ENCODE data around the gene LPIN1.
"Not testable (repeated sequence)": the region's sequence is repeated elsewhere in the genome, so short reads cannot be mapped to it uniquely, and the experiment has no call there.

Gene LPIN1

DNA sequence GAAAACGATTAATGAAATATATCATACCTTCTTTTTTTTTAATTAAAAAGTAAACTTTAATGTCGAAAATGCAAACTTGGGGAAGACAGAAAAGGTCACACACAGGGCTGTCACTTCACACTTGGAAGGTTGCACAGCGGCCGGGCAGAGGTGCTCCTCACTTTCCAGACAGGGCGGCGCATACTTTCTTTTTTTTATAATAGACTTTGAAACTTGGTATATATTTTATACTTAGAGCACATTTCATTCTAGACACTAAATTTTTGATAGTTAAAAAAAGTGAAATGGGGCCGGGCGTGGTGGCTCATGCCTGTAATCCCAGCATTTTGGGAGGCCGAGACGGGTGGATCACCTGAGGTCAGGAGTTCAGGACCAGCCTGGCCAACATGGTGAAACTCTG is 66.9 kb downstream of the LPIN1 start:
- not testable (repeated sequence) for DNase-seq

DNA sequence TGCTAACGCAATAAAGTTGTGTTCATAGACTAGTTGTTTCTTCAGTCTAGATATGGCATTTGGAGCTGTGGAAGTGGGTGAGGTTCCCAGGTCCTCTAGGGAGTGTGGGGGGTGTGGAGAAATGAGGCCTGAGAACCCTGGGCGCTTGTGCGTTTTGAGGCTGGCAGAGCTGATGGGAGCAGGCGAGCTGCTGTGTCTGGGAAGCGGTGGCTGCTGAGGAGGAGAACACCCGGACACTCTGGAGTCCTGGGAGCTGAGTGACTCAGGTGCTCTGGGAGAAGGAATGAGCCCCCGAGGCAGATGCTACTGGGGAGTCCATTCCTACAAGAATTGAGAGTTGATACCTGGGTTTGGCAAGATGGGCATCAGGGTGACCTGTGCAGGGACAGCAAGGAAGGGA is 67.5 kb downstream of the LPIN1 start:
- DNase-seq, result no peak

DNA sequence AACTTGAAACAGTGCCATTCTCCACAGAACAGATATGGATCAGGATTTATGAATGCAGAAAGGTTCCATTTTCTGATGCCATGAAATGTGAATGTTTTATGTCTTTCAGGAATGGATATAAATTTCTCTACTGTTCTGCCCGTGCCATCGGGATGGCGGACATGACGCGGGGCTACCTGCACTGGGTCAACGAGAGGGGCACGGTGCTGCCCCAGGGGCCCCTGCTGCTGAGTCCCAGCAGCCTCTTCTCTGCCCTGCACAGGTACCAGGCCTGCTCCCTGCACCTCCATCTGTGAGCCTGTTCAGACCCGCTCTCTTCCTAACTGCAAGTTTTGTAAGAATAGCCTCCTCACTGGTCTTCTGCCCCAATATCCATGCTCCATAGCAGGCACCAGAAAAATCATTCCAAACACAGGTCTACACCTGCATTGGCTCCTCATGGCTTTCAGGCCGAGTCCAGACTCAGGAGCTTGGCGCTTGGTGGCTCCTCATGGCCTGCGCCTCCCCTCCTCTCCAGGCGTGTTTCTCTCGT is 68.6 kb downstream of the LPIN1 start:
- DNase-seq, result no peak

DNA sequence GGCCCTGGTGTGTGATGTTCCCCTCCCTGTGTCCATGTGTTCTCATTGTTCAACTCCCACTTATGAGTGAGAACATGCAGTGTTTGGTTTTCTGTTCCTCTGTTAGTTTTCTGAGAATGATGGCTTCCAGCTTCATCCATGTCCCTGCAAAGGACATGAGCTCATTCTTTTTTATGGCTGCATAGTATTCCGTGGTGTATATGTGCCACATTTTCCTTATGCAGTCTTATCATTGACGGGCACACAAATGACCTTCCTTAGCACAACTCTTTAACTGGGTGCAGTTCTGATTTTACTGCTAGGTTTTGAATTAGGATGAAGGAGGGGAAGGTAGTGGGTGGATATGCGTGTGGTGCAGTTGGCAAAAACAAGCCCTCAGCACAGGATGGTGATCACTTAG is 70.5 kb downstream of the LPIN1 start:
- DNase-seq, result not testable (repeated sequence)

DNA sequence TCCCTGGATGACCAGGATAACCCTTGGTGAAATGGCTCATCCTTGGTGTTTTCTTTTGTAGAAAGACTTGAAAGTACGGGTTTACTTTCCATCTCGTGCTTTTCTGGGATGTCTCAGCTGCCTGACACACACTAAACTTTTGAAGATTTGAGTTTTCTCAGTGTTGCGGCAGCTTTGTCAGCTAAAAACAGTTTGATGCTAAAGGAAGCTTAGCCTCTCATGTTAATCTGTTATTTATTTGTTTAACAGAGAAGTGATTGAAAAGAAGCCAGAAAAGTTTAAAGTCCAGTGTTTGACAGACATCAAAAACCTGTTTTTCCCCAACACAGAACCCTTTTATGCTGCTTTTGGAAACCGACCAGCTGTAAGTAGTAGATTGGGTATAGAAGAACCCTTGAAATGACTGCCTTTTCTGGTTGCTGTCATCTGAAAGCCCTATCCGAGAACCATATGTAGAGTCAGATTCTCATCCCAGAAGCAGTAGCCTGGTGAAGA is 72.8 kb downstream of the LPIN1 start:
- DNase-seq, result no peak

DNA sequence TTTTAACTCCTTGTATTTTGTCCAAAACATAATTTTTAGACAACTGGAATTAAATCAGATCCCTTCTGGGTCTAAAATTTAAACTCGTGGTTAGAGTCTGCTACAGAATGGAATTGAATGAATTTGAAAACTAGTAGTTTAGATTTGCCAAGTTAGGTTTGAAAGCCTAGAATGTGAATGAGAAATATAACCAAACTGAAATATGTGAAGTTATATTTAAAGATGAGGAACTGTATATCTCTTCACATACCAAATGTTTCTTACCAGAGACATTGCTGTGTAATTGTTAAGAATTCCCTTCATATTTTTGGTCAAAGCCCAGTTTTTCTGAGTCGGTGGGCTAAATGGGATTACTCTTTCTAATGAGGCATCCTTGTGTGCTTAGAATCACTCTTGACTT is 74.2 kb downstream of the LPIN1 start:
- no peak for DNase-seq

DNA sequence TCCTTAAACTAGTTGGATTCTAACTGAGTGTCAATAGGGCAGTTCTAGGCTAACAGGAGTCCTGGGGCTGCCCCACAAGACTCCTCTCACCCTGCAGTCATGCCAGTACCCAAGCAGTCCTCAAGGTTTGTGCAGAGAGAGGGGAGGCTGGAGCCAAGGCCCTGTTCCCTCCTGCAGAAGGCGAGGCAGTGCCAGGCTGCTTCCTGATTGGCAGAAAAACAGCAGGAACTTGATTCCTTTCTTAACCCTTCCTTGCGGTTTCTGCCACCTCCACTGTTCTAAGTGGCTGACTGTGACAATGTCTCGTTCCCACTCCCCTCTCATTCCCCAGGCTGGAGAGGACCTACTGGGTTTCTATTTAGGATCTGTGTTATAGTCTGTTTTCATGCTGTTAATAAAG is 75.3 kb downstream of the LPIN1 start:
- no peak for DNase-seq

DNA sequence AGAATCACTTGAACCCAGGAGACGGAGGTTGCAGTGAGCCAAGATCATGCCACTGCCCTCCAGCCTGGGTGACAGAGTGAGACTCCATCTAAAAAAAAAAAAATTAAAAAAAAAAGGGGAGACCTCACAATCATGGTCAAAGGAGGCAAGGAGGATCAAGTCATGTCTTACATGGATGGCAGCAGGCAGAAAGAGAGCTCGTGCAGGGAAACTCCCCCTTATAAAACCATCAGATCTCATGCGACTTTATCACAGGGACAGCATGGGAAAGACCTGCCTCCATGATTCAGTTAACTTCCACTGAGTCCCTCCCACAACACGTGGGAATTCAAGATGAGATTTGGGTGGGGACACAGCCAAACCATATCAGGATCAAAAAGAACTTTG is 75.9 kb downstream of the LPIN1 start:
- not testable (repeated sequence) for DNase-seq

DNA sequence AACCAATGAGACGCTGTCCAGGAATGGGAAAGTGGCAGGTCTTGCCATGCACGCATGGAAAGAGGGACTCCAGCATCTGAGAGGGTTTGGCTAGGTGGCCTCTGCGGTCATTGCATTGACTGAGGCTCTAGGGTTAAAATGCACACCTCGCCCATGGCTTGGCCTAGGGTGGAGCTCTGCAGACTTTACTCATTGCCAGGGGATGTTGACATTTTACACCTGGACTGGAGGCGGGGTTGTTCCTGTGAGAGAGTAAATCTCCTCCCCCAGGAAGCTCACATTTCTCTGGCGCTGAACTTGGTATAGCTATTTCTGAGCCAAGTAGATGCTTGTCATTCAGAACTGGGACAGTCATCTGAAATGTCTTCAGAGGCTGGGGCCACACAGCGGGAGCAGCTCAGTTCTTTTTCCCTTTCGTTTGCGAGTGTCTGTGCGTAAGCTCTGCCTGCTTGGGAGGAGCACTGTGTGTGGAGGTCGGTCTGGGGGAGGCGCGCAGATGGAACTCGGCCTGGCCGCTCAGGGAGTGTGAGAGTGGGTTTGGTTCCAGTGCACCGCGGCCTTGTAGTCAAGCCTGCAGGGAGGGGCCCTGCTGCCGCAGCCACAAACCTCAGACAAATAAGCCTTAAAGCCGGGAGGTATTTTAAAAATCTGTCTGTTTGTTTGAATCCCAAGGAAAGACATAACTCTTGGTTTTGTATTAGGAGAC is 76.5 kb downstream of the LPIN1 start:
- no peak for DNase-seq

DNA sequence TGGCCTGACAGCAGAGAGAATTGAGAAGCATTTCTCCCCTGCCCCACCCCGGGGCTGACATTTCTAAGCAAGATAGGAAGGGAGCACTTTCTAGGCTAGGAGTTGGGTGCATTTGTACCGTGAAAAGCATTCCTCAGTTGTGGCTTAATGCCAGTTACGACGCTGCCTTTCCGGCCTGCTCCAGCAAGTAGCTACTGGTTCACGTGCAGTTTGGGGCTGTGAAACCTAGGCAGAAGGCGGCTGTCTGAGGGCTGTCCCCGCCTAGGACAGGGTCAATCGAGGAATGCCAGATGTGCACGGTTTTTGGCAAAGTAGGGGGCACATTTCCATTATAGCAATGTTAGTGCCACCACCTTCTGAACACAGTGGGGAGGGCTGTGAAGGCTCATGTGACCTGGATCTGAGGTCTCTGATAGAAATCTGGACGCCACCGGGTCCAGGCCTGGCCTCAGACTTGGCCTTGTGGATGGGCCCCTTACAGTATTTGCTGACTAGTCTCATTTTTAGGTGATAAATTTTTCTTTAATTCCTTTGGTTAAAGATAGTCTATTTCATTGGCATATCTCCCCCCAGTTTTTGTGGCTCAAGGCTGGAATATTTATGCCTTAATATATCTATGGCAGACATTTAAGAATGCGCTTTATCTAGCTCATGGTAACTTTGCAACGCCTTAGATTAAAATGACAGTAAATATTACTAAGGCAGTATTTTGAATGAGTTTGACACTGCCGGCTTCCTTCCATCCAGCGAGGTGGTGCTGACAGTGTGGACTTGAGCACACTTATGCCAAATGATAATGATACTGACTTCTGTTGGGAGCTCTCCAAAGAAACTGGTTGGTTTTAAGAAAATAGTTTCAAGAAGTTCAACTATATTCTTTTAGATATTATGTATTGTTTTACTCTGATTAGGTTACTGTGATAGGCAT is 78.7 kb downstream of the LPIN1 start:
- no peak for DNase-seq

DNA sequence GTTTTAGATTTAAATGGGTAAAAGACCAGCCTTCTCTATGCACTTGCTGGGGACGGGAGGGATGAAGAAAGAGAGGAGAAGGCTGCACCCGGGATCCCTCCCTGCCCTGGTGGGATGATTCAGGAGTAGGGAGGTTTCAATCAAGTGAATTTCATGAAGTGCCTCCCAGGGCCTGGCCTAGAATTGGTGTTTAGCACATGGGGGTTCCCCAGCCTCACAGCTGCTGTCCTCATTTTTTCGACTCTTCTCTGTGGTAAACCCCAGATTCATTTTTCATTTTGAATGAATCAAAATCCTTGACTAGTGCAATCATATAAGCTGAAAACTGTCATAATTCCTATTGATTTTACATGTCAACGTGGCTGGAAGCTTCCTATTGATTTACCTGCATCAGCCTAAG is 81.1 kb downstream of the LPIN1 start:
- DNase-seq, result no peak

DNA sequence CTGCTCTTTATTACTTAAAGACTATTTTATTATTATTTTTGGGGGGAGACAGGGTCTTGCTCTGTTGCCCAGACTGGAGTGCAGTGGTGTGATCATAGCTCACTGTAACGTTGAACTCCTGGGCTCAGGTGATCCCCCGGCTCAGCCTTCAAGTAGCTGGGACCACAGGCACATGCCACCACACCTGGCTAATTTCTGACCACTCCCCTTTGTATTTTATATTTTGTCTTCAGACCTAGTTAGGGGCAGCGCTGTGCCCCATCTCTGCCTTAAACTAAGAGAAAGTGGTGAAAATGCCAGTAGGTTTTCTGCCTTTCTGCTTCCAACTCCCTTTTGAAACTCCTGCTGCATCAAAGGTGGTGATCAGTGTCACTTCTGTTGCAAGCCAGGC is 82.5 kb downstream of the LPIN1 start:
- DNase-seq, result no peak

DNA sequence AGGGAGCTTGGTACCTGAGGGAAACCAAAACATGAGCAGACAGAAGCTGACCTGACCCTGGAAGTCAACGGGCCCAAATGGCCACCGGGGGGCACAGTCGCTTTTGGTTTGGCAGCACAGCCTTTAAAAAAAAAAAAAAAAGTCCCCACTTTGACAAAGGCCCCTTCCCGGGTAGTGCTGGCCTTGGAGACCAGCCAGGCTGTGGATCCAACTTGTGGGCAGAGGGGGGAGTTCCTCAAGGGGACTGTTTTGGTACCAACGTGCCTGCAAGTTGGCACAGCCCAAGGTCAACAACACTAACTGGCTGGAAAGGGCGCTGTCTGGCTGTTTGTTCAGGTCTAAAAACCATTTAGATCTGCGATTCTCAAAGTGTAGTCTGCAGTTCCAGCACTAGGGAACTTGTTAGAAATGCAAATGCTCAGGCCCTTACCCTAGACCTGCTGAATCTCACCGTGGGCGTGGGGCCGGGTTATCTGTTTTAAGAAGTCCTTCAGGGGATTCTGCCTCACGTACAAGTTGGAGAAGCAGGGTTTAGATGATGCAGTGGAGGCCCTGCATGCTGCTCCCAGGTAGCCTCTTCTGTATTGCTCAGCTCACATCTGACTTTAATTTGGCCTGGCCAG is 83.0 kb downstream of the LPIN1 start:
- DNase-seq, result no peak

DNA sequence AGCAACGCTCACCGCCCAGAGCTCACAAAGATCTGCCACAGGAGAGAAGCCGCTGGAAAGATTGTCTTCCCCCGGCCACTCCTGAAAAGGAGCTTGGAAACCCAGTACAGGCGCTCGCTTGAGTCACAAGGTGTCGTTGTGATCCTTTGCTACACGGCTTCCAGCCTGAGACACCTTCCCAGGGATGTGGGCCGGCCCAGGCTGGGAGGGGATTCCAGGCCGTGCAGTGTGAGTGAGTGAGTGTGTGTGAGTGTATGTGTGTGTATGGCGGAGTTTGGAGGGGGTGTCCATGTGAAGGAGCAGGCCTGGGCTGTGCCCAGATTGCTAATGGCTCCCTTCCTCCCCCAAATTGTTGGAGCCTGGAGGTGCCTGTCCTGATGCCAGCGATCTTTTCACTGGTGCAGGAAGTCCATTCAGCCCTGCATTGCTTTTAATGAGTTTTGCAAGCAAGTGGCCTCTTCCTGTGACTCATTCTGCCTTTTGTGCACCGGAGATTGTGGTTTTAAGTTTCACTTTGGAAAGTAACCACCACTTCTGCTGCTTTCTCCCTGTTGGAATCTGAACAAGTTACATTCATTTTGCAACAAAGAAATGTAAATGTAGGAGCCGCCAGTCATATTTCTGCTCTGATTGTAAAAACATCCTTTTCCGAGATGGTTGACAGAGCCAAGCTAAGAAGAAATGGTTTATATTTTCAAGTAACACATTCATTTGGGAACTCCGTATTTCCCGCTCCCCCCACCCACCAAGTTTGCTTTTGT is 83.7 kb downstream of the LPIN1 start:
- DNase-seq, result no peak

DNA sequence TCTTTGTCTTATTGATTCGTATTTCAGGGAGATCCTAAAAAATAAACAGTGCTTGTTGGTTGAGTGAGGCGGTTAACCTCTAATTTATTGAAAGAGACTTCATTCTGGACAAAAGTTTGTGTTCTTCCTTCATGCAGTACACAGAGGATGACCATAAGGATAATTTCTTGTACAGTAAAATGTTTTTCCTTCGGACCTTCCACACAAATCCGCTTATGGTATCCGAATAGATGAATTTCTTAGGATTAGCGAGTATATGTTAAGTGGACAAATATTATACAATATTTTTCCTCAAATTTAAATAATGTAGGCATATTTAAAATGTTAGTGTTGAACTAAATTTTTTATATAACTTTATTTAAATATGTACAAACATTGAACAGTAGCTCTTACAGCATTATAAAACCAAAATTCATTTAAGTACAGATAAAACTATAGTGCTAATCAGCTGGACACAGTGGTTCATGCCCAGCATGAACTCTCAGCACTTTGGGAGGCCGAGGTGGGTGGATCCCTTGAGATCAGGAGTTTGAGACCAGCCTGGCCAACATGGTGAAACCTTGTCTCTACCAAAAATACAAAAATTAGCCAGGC is 84.4 kb downstream of the LPIN1 start:
- DNase-seq, result no peak

DNA sequence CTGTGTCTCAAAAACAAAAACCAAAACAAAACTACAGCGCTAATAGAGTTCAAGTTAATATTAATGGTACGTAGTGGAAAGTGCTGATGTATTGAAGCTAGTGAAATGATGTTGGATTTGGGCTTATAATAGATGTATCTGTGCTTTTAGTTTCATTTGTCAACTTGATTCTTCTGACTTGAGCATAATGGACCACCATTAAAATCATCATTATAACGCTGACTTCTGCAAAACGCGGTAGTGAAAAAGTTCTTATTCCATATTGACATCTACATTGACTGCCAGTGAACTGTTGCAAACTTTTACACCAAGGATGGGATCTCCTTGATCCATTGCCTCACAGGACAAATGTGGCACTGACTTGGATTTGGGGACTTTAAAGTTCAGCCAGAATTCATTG is 85.0 kb downstream of the LPIN1 start:
- DNase-seq, result no peak

DNA sequence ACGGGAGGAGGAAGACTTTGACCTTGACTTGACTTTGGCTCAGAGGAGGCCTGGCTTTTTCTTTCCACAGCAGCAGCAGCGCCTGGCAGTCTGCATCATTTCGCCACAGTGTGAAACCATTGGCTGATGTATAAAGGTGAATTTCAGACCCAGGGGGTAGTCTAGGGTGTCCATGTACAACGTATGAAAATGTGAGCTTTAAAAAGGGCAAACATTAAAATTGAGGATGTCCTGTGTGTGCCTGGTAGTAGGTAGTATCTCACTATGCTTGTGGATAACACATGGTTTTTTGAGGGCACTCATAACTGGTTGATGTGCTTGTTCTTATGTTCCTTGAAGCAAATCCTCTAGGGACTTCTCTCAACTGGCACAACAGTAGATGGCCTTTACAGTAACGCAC is 86.1 kb downstream of the LPIN1 start:
- no peak for DNase-seq

DNA sequence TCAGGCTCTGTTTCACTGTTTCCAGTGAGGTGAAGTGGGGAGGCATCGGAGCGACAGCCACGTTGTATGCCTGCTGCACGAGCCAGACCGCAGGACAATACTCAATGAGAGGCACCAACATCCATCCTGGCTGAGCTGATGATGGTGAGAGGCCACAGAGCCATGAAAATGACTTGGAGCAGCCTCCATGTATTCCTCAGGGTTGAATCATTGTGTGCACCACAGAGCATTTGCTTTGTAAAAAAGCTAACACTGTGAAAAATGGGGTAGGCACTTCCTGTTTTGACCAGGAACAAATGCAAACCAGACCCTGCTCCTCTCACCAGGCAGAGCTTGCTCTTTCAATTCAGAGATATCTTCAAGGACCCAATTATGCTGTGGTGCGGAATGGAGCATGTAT is 87.2 kb downstream of the LPIN1 start:
- DNase-seq, result no peak

DNA sequence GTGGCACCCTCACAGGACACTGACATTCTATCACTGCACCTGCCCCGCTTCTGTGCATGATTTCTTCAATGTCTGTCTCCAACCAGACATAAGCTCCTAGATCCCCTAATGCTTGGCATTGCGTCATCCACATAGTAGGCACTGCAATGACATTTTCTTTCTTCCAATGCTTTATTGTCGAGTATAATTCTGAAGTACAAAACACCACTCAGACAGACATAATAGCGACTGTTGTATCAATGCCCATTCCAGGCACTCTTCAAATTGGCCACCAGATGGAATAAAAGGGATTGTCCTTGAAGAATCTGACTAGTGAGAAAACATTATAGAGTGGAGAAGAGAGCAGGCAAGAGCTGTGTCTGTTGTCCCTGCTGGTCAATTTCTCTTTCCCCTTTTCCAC is 89.0 kb downstream of the LPIN1 start:
- no peak for DNase-seq

DNA sequence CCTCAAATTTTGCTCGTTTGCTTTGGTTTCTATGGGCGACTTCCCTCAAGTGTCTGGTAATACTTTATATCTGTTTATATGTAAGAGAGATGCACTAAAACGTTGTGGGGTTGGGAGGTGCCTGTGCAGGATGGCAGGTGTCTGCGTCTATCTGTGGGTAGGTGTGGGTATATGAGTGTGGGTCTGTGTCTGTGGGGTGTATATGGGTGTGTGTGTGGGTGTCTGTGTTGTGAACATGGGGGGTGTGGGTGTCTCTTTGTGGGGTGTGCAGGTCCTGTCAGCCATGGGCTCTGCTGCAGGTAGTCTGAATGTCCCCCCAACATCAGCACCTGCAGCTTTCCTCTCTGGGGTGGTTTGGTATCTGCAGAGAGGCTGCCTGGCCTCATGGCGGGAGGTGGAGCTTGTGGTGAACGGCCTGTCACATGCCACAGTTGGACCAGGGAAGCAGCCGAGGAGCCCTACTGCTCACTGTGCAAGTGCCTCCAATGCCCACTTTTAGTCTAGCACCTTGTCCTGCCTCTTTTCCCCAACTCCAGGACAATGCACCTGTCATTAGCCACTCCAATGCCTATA is 90.3 kb downstream of the LPIN1 start:
- DNase-seq, result no peak

DNA sequence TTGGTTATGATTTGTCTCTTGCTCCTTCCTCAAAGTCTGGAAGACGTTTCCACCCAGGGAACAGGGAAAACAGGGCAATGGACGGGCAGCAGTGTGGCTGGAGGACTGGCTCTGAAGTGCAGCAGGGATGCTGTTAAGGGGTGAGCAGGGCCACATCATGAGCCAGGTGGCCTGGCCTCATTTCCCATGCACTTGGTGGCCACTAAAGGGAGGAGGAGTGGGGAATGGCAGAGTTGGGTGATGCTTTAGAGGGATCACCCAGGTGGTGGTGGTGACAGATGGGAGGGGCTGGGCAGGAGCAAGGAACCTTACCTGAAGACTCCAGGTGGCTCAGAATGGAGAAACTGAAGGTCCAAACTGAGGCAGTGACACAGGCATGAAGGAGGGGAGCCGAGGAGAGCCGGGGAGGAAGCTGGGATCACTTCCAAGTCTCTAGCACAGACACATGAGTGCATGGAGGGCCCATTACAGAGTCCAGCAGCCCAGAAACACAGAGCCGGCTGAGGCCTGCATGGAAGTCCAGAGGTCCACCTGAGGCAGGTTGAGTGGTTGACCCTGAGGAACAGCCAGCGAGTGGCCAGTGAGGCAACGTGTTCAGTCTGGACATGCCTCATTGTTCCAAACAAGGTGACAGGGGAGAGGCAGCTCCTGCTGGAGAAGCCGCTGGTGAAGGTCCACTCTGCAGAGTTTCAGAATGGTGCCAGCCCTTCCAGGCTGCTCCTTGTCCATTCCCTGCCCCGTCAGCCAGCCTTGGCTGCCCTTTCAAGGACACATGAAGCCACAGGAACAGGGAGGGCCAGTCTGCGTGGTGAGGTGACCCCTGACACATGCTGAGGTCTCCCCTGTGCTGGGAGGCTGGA is 91.7 kb downstream of the LPIN1 start:
- no peak for DNase-seq
